H1 (cell line): Measurements from ENCODE around the gene LRCH1. TPM values are rescaled to one million over a fixed set of nuclear protein-coding genes. Genes with fewer than 3 reads are reported as not detected.

Source experiments
- CTCF ChIA-PET: fragments of 300-600 bp; sonication (Branson Sonifier 250); formaldehyde crosslinking; loops from one replicate; lab custom pipeline; 2021; ENCODE audit not compliant: partially characterized antibody; lab: Charles Lee
- POLR2A ChIA-PET: fragments of 300-600 bp; sonication (Branson Sonifier 250); formaldehyde crosslinking; loops from one replicate; lab custom pipeline; 2021; ENCODE audit warnings: inconsistent platforms; ENCODE audit not compliant: partially characterized antibody; lab: Charles Lee
- DNase-seq, 2 experiments: peaks; one replicate each; pipeline versions ENCODE4 v3.0.0 to v3.0.0-alpha.2; 2010 to 2022; ENCODE audit warnings: low spot score in 2 of 2, low read depth in 1 of 2, mixed read lengths in 1 of 2
- FAIRE-seq: peaks from 2 replicates; lab custom pipeline; 2011; peaks lifted over from hg19 to GRCh38; lab: Jason Lieb, UNC
- H2AFZ ChIP-seq: 2 replicates; pipeline ENCODE4 v1.8.1; 2012; ENCODE audit warnings: low read length, inconsistent platforms
- H2AK5ac ChIP-seq: 2 replicates; pipeline ENCODE4 v1.6.1; 2013; ENCODE audit warnings: low read depth, low read length
- H2BK120ac ChIP-seq: replicated peaks from 2 replicates; pipeline ENCODE3; 2013; ENCODE audit warnings: low read depth, low read length, inconsistent platforms
- H2BK12ac ChIP-seq: 2 replicates; pipeline ENCODE4 v1.6.1; 2013; ENCODE audit warnings: low read depth, low read length
- H2BK15ac ChIP-seq: 2 replicates; pipeline ENCODE4 v1.6.1; 2013; ENCODE audit warnings: low read length
- H2BK20ac ChIP-seq: 2 replicates; pipeline ENCODE4 v1.6.1; 2013; ENCODE audit warnings: low read length
- H2BK5ac ChIP-seq: 2 replicates; pipeline ENCODE4 v1.6.1; 2013; ENCODE audit warnings: low read depth, low read length
- H3K14ac ChIP-seq: 2 replicates; pipeline ENCODE4 v1.6.1; 2013; ENCODE audit warnings: inconsistent platforms; ENCODE audit not compliant: insufficient read length
- H3K18ac ChIP-seq: 2 replicates; pipeline ENCODE4 v1.6.1; 2013; ENCODE audit warnings: low read length; ENCODE audit errors: extremely low read depth
- H3K23ac ChIP-seq: 2 replicates; pipeline ENCODE4 v1.6.1; 2013; ENCODE audit warnings: inconsistent platforms; ENCODE audit not compliant: insufficient read length
- H3K23me2 ChIP-seq: 2 replicates; pipeline ENCODE4 v1.6.1; 2013; ENCODE audit warnings: low read depth, low read length
- H3K27ac ChIP-seq: 2 replicates; pipeline ENCODE4 v1.6.1; 2011; ENCODE audit warnings: low read depth, low read length, inconsistent platforms
- H3K27me3 ChIP-seq, 4 experiments: replicated peaks in 1 of 4; 1 replicate in 1 of 4; 2 replicates in 3 of 4; pipeline versions ENCODE4 v1.6.1 to v1.8.1; 2011 to 2013; ENCODE audit warnings: low read length in 3 of 4, mild to moderate bottlenecking in 3 of 4, inconsistent platforms in 2 of 4, mixed read lengths in 2 of 4, moderate library complexity in 1 of 4; ENCODE audit not compliant: control insufficient read depth in 3 of 4, insufficient read depth in 3 of 4; ENCODE audit errors: extremely low read depth in 1 of 4
- H3K36me3 ChIP-seq, 4 experiments: 2 replicates each; pipeline versions ENCODE4 v1.6.1 to v1.8.1; 2011 to 2013; ENCODE audit warnings: mild to moderate bottlenecking in 4 of 4, low read length in 3 of 4, moderate library complexity in 2 of 4, control low read depth in 1 of 4, inconsistent platforms in 1 of 4; ENCODE audit not compliant: insufficient read depth in 4 of 4, control insufficient read depth in 2 of 4
- H3K4ac ChIP-seq: replicated peaks from 2 replicates; pipeline ENCODE3; 2013; ENCODE audit warnings: low read length, low read depth, mixed read lengths, inconsistent platforms; ENCODE audit not compliant: insufficient read length
- H3K4me1 ChIP-seq, 4 experiments: replicated peaks in 1 of 4; 1 replicate in 1 of 4; 2 replicates in 3 of 4; pipeline versions ENCODE4 v1.6.1 to v1.8.1; 2011 to 2013; ENCODE audit warnings: low read length in 3 of 4, inconsistent platforms in 2 of 4, mixed read lengths in 1 of 4; ENCODE audit not compliant: insufficient read depth in 4 of 4, control insufficient read depth in 3 of 4
- H3K4me2 ChIP-seq, 2 experiments: 2 replicates each; pipeline versions ENCODE4 v1.6.1 to v1.8.1; 2011 to 2013; ENCODE audit warnings: low read depth in 2 of 2, low read length in 2 of 2, control low read depth in 1 of 2, inconsistent platforms in 1 of 2, mild to moderate bottlenecking in 1 of 2; ENCODE audit not compliant: insufficient read depth in 1 of 2
- H3K4me3 ChIP-seq, 4 experiments: fragments of 200-600, 300-600 bp in 1 of 4; sonication (generic), shearing (Covaris generic), sonication (Bioruptor Twin) in 1 of 4; 2 replicates each; pipeline versions ENCODE4 v1.5.1 to v1.8.1; 2011 to 2016; ENCODE audit warnings: low read length in 4 of 4, low read depth in 3 of 4, control low read depth in 2 of 4, inconsistent platforms in 2 of 4, mild to moderate bottlenecking in 2 of 4, mixed read lengths in 1 of 4, moderate library complexity in 1 of 4; ENCODE audit not compliant: insufficient read depth in 2 of 4; ENCODE audit errors: extremely low read depth in 1 of 4
- H3K56ac ChIP-seq: replicated peaks from 2 replicates; pipeline ENCODE3; 2013; ENCODE audit warnings: low read depth, mild to moderate bottlenecking, mixed read lengths, low read length, inconsistent platforms; ENCODE audit not compliant: insufficient read length
- H3K79me1 ChIP-seq: 2 replicates; pipeline ENCODE4 v1.6.1; 2013; ENCODE audit warnings: low read depth, low read length, control low read depth
- H3K79me2 ChIP-seq, 2 experiments: 2 replicates each; pipeline versions ENCODE4 v1.6.1 to v1.8.1; 2012 to 2013; ENCODE audit warnings: low read length in 2 of 2, mild to moderate bottlenecking in 2 of 2, inconsistent platforms in 1 of 2; ENCODE audit not compliant: insufficient read depth in 2 of 2, control insufficient read depth in 1 of 2
- H3K9ac ChIP-seq, 4 experiments: replicated peaks in 1 of 4; 1 replicate in 1 of 4; 2 replicates in 3 of 4; pipeline versions ENCODE4 v1.6.1 to v1.8.1; 2011 to 2013; ENCODE audit warnings: low read depth in 3 of 4, low read length in 3 of 4, control low read depth in 2 of 4, mild to moderate bottlenecking in 2 of 4, moderate library complexity in 2 of 4, inconsistent platforms in 1 of 4; ENCODE audit errors: extremely low read depth in 1 of 4
- H3K9me3 ChIP-seq, 2 experiments: 2 replicates each; pipeline versions ENCODE4 v1.6.1 to v1.8.1; 2012 to 2013; ENCODE audit warnings: mild to moderate bottlenecking in 2 of 2, moderate library complexity in 2 of 2, control low read depth in 1 of 2, inconsistent platforms in 1 of 2, low read depth in 1 of 2, low read length in 1 of 2, mixed read lengths in 1 of 2; ENCODE audit not compliant: insufficient read depth in 2 of 2
- H4K20me1 ChIP-seq, 2 experiments: replicated peaks in 1 of 2; 2 replicates each; pipeline versions ENCODE3 to v1.8.1; 2011 to 2013; ENCODE audit warnings: inconsistent platforms in 2 of 2, low read length in 2 of 2, mild to moderate bottlenecking in 1 of 2; ENCODE audit not compliant: insufficient read depth in 2 of 2, control insufficient read depth in 1 of 2
- H4K5ac ChIP-seq: 2 replicates; pipeline ENCODE4 v1.6.1; 2013; ENCODE audit warnings: low read length, low read depth, mixed read lengths, inconsistent platforms; ENCODE audit not compliant: insufficient read length
- H4K8ac ChIP-seq: 2 replicates; pipeline ENCODE4 v1.8.0; 2013; ENCODE audit warnings: mild to moderate bottlenecking, moderate library complexity, low read length, inconsistent platforms; ENCODE audit not compliant: insufficient read depth; ENCODE audit errors: extremely low read depth
- H4K91ac ChIP-seq: replicated peaks from 2 replicates; pipeline ENCODE3; 2013; ENCODE audit warnings: low read length, mixed read lengths, inconsistent platforms; ENCODE audit not compliant: insufficient read length
- HDAC2 ChIP-seq, 2 experiments: fragments of 300-600 bp in 1 of 2; sonication (generic) in 1 of 2; IDR thresholded peaks; 2 replicates each; pipeline ENCODE4 v1.6.1; 2011 to 2012; ENCODE audit warnings: low read depth in 2 of 2, low read length in 2 of 2, mild to moderate bottlenecking in 2 of 2, moderate library complexity in 2 of 2, borderline replicate concordance in 1 of 2, inconsistent platforms in 1 of 2
- NRF1 ChIP-seq: IDR thresholded peaks from 2 replicates; pipeline ENCODE4 v1.6.1; 2011; ENCODE audit warnings: mild to moderate bottlenecking, low read depth, low read length, improper control_type of control experiment
- POLR2A ChIP-seq, 2 experiments: IDR thresholded peaks; 1 replicate in 1 of 2; 2 replicates in 1 of 2; pipeline ENCODE4 v1.6.1; 2011; ENCODE audit warnings: low read depth in 2 of 2, low read length in 2 of 2, mild to moderate bottlenecking in 2 of 2; ENCODE audit errors: control extremely low read depth in 1 of 2
- RNF2 ChIP-seq: fragments of 200-900, 300-1000 bp; sonication (generic); IDR thresholded peaks from 2 replicates; pipeline ENCODE4 v1.7.1; 2016; ENCODE audit warnings: borderline replicate concordance, low read depth, mild to moderate bottlenecking, antibody characterized with exemption, low read length; ENCODE audit not compliant: poor library complexity, severe bottlenecking; ENCODE audit errors: missing control alignments
- SIN3A ChIP-seq, 2 experiments: IDR thresholded peaks in 1 of 2; conservative IDR thresholded peaks in 1 of 2; 2 replicates each; pipeline ENCODE4 v1.6.1; 2011 to 2012; ENCODE audit warnings: low read length in 2 of 2, improper control_type of control experiment in 1 of 2, low read depth in 1 of 2, mild to moderate bottlenecking in 1 of 2
- SRF ChIP-seq: IDR thresholded peaks from 2 replicates; pipeline ENCODE4 v1.6.1; 2011; ENCODE audit warnings: mild to moderate bottlenecking, low read depth, low read length, moderate library complexity
- TEAD4 ChIP-seq: IDR thresholded peaks from 2 replicates; pipeline ENCODE4 v1.6.1; 2012; ENCODE audit warnings: low read depth, low read length, inconsistent platforms, mixed read lengths
- YY1 ChIP-seq: IDR thresholded peaks from 2 replicates; pipeline ENCODE4 v1.6.1; 2011; ENCODE audit warnings: low read depth, mild to moderate bottlenecking, low read length
- WGBS, 2 experiments: shearing (Covaris generic) in 1 of 2; methylation state at CpG; one replicate each; pipeline versions ENCODE4 v1.1.6 to v1.1.7; 2013 to 2015; ENCODE audit warnings: low lambda C conversion rate in 2 of 2, mixed read lengths in 2 of 2, inconsistent platforms in 1 of 2, low coverage in 1 of 2, missing lambda C conversion rate in 1 of 2; ENCODE audit not compliant: insufficient replicate concordance in 2 of 2, insufficient coverage in 1 of 2, insufficient read length in 1 of 2; ENCODE audit errors: extremely low coverage in 1 of 2, missing lambda C conversion rate in 1 of 2; 5-methylcytosine and 5-hydroxymethylcytosine counted together
- polyA plus RNA-seq, 7 experiments: library from polyadenylated mRNA; depleted of rRNA in 3 of 7; stranded (reverse) in 5 of 7; unstranded in 2 of 7; fragments of >200 nt in 5 of 7; fragments of 200-250 nt in 2 of 7; gene quantifications; 1 replicate in 5 of 7; 2 replicates in 1 of 7; 4 replicates in 1 of 7; pipeline versions ENCODE4 v1.2.1 to v1.2.3, GENCODE V29; 2011 to 2013; ENCODE audit warnings: missing spikeins in 2 of 7, mixed read lengths in 2 of 7
- total RNA-seq: library from RNA; stranded (reverse); fragmentation: NEBNext Ultra II Directional; extraction: Animal tissue kit (Norgen Biotek cat#: 25700); gene quantifications from 2 replicates; pipeline ENCODE4 v1.2.1, GENCODE V29; 2021
- TF ChIP-seq, protein P1 (sequence below): IDR thresholded peaks from 2 replicates; pipeline ENCODE4 v1.6.1; 2012; ENCODE audit warnings: low read length, inconsistent platforms
- TF ChIP-seq, protein P2 (sequence below): IDR thresholded peaks from 2 replicates; pipeline ENCODE4 v1.6.1; 2012; ENCODE audit warnings: inconsistent platforms

The LRCH1 gene
- total and polyA plus RNA-seq, 2 of the 8 experiments (the other 6 are each of a cell fraction or from before 2014, with no cell fraction given) = 3.0 to 10.1 TPM

DNA sequence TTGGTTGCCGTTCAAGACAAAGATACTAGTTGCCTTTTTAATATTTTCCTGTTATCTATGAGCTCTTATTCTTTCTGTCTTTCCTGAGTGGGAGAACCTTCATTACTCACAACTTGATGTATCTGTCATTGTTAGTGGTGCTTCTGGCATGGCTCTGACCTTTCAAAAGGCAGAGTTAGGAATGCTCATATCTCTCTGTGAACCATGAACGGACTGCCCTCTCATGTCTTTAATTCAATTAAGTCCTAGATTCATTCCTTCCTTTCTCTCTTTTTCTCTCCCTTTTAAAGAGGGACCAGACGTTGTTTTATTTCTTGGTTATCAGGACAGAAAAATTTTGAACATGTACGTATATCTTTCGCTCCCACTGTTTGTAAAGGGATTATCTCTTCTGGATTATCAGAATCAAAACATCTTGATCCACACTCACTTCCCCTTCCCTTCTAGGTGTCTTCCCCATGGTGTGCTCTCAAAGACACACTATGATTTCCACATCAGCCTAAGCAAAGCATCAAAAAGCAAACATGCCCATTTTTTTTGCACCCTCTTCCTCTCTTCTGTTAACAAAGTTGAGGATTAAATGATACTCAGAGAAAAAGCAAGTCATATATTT is 90.3 kb downstream of the LRCH1 start:
- no peaks in the 10 kb centered on the region for H3K27me3 ChIP-seq
- H3K27ac ChIP-seq = no peak overlapping the region
- no peak overlapping the region for H4K91ac ChIP-seq
- no peak overlapping the region for H3K4me2 ChIP-seq
- FAIRE-seq (no peak), DNase-seq (no peak)
- H3K9me3 ChIP-seq = no peaks in the 10 kb centered on the region
- no peak overlapping the region for H2AFZ ChIP-seq
- H3K4ac ChIP-seq = no peak overlapping the region
- no peaks in the 10 kb centered on the region for H3K36me3 ChIP-seq
- no peak overlapping the region for H4K5ac ChIP-seq
- no peak overlapping the region for H3K23ac ChIP-seq
- no peak overlapping the region for H2BK120ac ChIP-seq
- 89% methylated on average over 5 of the region's 5 CpGs; no CpG with 5 or more reads in 1 of the 2 experiments for WGBS, 2 experiments
- no peak overlapping the region for H2BK5ac ChIP-seq
- peaks cover 0 to under 1% of the 10 kb centered on the region in 2 experiments for H4K20me1 ChIP-seq
- H2BK12ac ChIP-seq = no peak overlapping the region
- ChIA-PET CTCF (interaction anchor here (1.4 to 2.6 kb wide), 2 partner anchors 13 to 40 kb away, joined by 3 to 9 read pairs; no protein-coding TSS in a partner anchor), POLR2A (no interaction called here)
- H3K18ac ChIP-seq = no peak overlapping the region
- H3K56ac ChIP-seq = no peak overlapping the region
- H3K9ac ChIP-seq = no peak overlapping the region
- no peaks in the 10 kb centered on the region for H3K23me2 ChIP-seq
- H2BK15ac ChIP-seq = no peak overlapping the region
- no peak overlapping the region for H2AK5ac ChIP-seq
- H2BK20ac ChIP-seq = no peak overlapping the region
- H3K4me3 ChIP-seq = no peak overlapping the region
- no peak overlapping the region for H4K8ac ChIP-seq
- H3K4me1 ChIP-seq = peaks cover 0 to 6% (median 3%) of the 10 kb centered on the region in 4 experiments; a peak in 3 of 7 replicates
- peaks cover 0 to 7% of the 10 kb centered on the region in 2 experiments; a peak in 2 of 4 replicates for H3K79me2 ChIP-seq
- H3K79me1 ChIP-seq = no peaks in the 10 kb centered on the region; the same call in 1 of the 2 replicates
- H3K14ac ChIP-seq = no peak overlapping the region
- no peak for TF ChIP-seq NRF1
- TF ChIP-seq, protein P1, sequence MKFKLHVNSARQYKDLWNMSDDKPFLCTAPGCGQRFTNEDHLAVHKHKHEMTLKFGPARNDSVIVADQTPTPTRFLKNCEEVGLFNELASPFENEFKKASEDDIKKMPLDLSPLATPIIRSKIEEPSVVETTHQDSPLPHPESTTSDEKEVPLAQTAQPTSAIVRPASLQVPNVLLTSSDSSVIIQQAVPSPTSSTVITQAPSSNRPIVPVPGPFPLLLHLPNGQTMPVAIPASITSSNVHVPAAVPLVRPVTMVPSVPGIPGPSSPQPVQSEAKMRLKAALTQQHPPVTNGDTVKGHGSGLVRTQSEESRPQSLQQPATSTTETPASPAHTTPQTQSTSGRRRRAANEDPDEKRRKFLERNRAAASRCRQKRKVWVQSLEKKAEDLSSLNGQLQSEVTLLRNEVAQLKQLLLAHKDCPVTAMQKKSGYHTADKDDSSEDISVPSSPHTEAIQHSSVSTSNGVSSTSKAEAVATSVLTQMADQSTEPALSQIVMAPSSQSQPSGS = no peak
- TF ChIP-seq, protein P2, sequence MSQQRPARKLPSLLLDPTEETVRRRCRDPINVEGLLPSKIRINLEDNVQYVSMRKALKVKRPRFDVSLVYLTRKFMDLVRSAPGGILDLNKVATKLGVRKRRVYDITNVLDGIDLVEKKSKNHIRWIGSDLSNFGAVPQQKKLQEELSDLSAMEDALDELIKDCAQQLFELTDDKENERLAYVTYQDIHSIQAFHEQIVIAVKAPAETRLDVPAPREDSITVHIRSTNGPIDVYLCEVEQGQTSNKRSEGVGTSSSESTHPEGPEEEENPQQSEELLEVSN = no peak
- no peak for TF ChIP-seq HDAC2 (IDR thresholded peaks at IDR 0.05; ENCODE audit: borderline replicate concordance in 1 of 2, low read depth in 2 of 2, low read length in 2 of 2)
- no peak for TF ChIP-seq RNF2
- no peak for TF ChIP-seq YY1
- TF ChIP-seq TEAD4 = no peak
- TF ChIP-seq SIN3A (conservative IDR thresholded peaks at IDR 0.05 in 1 of 2, IDR thresholded peaks at IDR 0.05 in 1 of 2; ENCODE audit: low read depth in 1 of 2, low read length in 2 of 2) = no peak
- TF ChIP-seq POLR2A (IDR thresholded peaks at IDR 0.05; ENCODE audit: control extremely low read depth in 1 of 2, low read depth in 2 of 2, low read length in 2 of 2) = no peak
- TF ChIP-seq SRF = no peak
